Endothelial cell of umbilical vein (primary cell): ENCODE measurements around the gene CBX4. TPM values are rescaled to one million over a fixed set of nuclear protein-coding genes. Genes with fewer than 3 reads are reported as not detected.
A peak's percentile ranks its signal among the peaks of the same experiment; 100 is the strongest.

ENCODE experiments used
- BruUV-seq: library from RNA; stranded (reverse); fragments of 400-500 nt; replicated peaks from 2 replicates; lab custom pipeline; 2021; lab: Mats Ljungman, UMichigan
- CTCF ChIA-PET: fragments of 300-600, 350-600 bp; sonication (Branson Sonifier 250); formaldehyde crosslinking; loops from one replicate; lab custom pipeline; 2021; ENCODE audit warnings: antibody characterized with exemption, inconsistent platforms; lab: Charles Lee
- POLR2A ChIA-PET: fragments of 300-600, 350-600 bp; sonication (Branson Sonifier 250); formaldehyde crosslinking; loops from one replicate; lab custom pipeline; 2021; ENCODE audit warnings: antibody characterized with exemption, inconsistent platforms; lab: Charles Lee
- DNase-seq: peaks from one replicate; pipeline ENCODE4 v3.0.0-alpha.2; 2011; ENCODE audit warnings: low read depth, low spot score
- FAIRE-seq: peaks from 2 replicates; lab custom pipeline; 2011; peaks lifted over from hg19 to GRCh38; lab: Jason Lieb, UNC
- H2AFZ ChIP-seq: 2 replicates; pipeline ENCODE4 v1.6.0; 2012; ENCODE audit warnings: low read depth, low read length, control low read depth, inconsistent platforms
- H3K27ac ChIP-seq: 2 replicates; pipeline ENCODE4 v1.5.1; 2011; ENCODE audit warnings: low read depth, mild to moderate bottlenecking, control low read depth, low read length, moderate library complexity; ENCODE audit not compliant: insufficient read depth
- H3K27me3 ChIP-seq, 2 experiments: 2 replicates each; pipeline versions ENCODE4 v1.6.0 to v1.6.1; 2011; ENCODE audit warnings: low read length in 2 of 2, mixed read lengths in 1 of 2; ENCODE audit not compliant: control insufficient read depth in 2 of 2, insufficient read depth in 2 of 2
- H3K36me3 ChIP-seq, 2 experiments: 2 replicates in 1 of 2; 3 replicates in 1 of 2; pipeline ENCODE4 v1.5.1; 2011; ENCODE audit warnings: low read length in 2 of 2, mild to moderate bottlenecking in 1 of 2, moderate library complexity in 1 of 2; ENCODE audit not compliant: control insufficient read depth in 2 of 2, insufficient read depth in 2 of 2; ENCODE audit errors: extremely low read depth in 1 of 2
- H3K4me1 ChIP-seq: 3 replicates; pipeline ENCODE4 v1.5.1; 2011; ENCODE audit warnings: mild to moderate bottlenecking, low read length; ENCODE audit not compliant: control insufficient read depth, insufficient read depth; ENCODE audit errors: extremely low read depth
- H3K4me2 ChIP-seq: 2 replicates; pipeline ENCODE4 v1.6.1; 2011; ENCODE audit warnings: low read length, control low read depth, mixed read lengths; ENCODE audit not compliant: insufficient read depth
- H3K4me3 ChIP-seq, 3 experiments: fragments of 200-600 bp in 1 of 3; sonication (generic), shearing (Covaris generic) in 1 of 3; replicated peaks in 1 of 3; 2 replicates each; pipeline ENCODE4 v1.5.1; 2011 to 2016; ENCODE audit warnings: control low read depth in 3 of 3, low read length in 3 of 3, mild to moderate bottlenecking in 2 of 3, inconsistent platforms in 1 of 3, low read depth in 1 of 3, moderate library complexity in 1 of 3; ENCODE audit not compliant: insufficient read depth in 1 of 3
- H3K79me2 ChIP-seq: 2 replicates; pipeline ENCODE4 v1.6.0; 2012; ENCODE audit warnings: low read length, inconsistent platforms; ENCODE audit not compliant: control insufficient read depth, insufficient read depth
- H3K9ac ChIP-seq: replicated peaks from 2 replicates; pipeline ENCODE3; 2011; ENCODE audit warnings: low read length, control low read depth; ENCODE audit not compliant: insufficient read depth; ENCODE audit errors: extremely low read depth
- H3K9me1 ChIP-seq: replicated peaks from 3 replicates; pipeline ENCODE4 v1.6.0; 2011; ENCODE audit warnings: mild to moderate bottlenecking, low read length; ENCODE audit not compliant: control insufficient read depth, insufficient read depth; ENCODE audit errors: extremely low read depth
- H3K9me3 ChIP-seq: replicated peaks from 2 replicates; pipeline ENCODE4 v1.5.1; 2012; ENCODE audit warnings: low read length, inconsistent platforms; ENCODE audit not compliant: control insufficient read depth, insufficient read depth
- H4K20me1 ChIP-seq: replicated peaks from 2 replicates; pipeline ENCODE3; 2011; ENCODE audit warnings: mild to moderate bottlenecking, low read length; ENCODE audit not compliant: control insufficient read depth, insufficient read depth; ENCODE audit errors: extremely low read depth
- EZH2 ChIP-seq: IDR thresholded peaks from 2 replicates; pipeline ENCODE4 v1.6.1; 2012; ENCODE audit warnings: borderline replicate concordance, low read depth, mild to moderate bottlenecking, moderate library complexity, low read length, inconsistent platforms; ENCODE audit not compliant: severe bottlenecking
- JUN ChIP-seq: IDR thresholded peaks from 2 replicates; pipeline ENCODE4 v1.6.1; 2011; ENCODE audit warnings: borderline replicate concordance, low read depth; ENCODE audit not compliant: insufficient read length, insufficient read depth
- MYC ChIP-seq: IDR thresholded peaks from one replicate; pipeline ENCODE4 v1.6.1; 2011; ENCODE audit warnings: mild to moderate bottlenecking, low read depth, low read length
- POLR2A ChIP-seq: IDR thresholded peaks from 2 replicates; pipeline ENCODE4 v1.6.1; 2012; ENCODE audit warnings: low read depth, mild to moderate bottlenecking, control low read depth, low read length
- POLR2AphosphoS5 ChIP-seq: IDR thresholded peaks from 2 replicates; pipeline ENCODE4 v1.6.1; 2012; ENCODE audit warnings: low read depth, mild to moderate bottlenecking, control low read depth, low read length, moderate library complexity; ENCODE audit not compliant: insufficient read depth
- dilution Hi-C: fragments of 300-500 bp; cut with MboI; formaldehyde crosslinking; loops from one replicate; pipeline ENCODE4 v1.15.0; 2019; ENCODE audit warnings: low sequenced_read_pairs; ENCODE audit not compliant: extremely low pct_ligation_motif_present
- intact Hi-C: fragments of 100-400 bp; cut with micrococcal nuclease; formaldehyde crosslinking; loops from one replicate; pipeline ENCODE4 v1.10.0; 2022
- polyA plus RNA-seq, 4 experiments: library from polyadenylated mRNA; depleted of rRNA in 3 of 4; stranded (reverse) in 3 of 4; unstranded in 1 of 4; fragments of >200 nt; gene quantifications; 2 replicates each; pipeline versions ENCODE4 v1.2.1 to v1.2.3, GENCODE V29; 2011 to 2012; ENCODE audit warnings: missing spikeins in 1 of 4
- total RNA-seq: library from RNA; stranded (reverse); gene quantifications from 2 replicates; pipeline ENCODE4 v1.2.3, GENCODE V29; 2021
- TF ChIP-seq, protein P1 (sequence below), 2 donors: IDR thresholded peaks; 1 replicate in 1 of 2; 2 replicates in 1 of 2; pipeline ENCODE4 v1.5.1; 2011; ENCODE audit warnings: low read length in 2 of 2, mild to moderate bottlenecking in 2 of 2, moderate library complexity in 2 of 2, control low read depth in 1 of 2, inconsistent platforms in 1 of 2, low read depth in 1 of 2; ENCODE audit not compliant: insufficient read depth in 1 of 2; ENCODE audit errors: extremely low read depth in 1 of 2

The CBX4 gene
- total and polyA plus RNA-seq, 2 donors (not counting 3 experiments of a cell fraction or from before 2014, with no cell fraction given) = 7.0 to 12.3 TPM

DNA sequence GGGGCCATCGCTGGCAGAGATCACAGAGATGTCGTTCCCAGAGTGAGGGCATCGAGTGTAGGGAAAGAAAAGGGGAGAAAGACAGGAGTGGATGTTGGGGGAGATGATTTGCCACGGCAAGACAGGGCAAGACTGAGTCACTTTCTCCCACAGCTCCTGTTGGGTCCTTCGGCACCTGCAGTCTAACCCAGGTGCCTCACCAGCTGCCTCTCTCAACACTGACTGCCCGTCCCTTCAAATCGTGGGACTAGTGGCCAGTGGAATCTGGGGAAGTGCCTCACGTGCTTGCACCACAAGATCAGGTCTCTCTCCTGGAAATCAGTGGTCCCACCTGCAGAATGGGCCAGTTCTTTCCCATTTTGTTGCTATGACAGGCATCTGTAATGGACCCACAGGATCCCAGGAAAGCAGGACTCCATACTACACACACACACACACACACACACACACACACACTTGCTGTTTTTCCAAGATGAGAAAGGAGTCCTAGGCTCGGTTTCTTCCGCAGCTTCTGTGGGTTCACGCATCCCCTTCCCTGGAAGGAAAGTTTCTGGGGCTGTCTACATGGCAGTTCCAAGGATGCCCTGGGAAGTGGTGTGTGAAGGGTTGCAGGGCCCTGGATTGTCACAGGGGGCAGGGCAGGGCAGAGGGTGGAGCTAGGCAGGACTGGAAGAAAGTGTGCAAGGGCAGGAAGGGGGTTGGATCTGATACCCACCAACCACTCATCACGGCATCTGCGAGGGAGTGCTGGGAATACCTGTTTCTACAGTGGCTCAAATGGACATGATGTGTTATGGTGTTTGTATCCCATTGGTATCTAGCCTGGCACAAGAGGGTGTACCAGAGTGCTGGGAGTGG is 32.1 kb downstream of the CBX4 start:
- Histone ChIP-seq H3K4me1 (peaks cover 5% of the 10 kb centered on the region), H3K9me1 (no peaks in the 10 kb centered on the region), H3K79me2 (no peaks in the 10 kb centered on the region), H3K9ac (no peak overlapping the region), H3K36me3 (no peaks in the 10 kb centered on the region), H3K9me3 (no peaks in the 10 kb centered on the region), H3K4me3 (no peak overlapping the region), H2AFZ (no peak overlapping the region), H3K4me2 (no peak overlapping the region), H3K27ac (no peak overlapping the region), H3K27me3 (peaks cover 87 to 92% of the 10 kb centered on the region in 2 experiments), H4K20me1 (no peaks in the 10 kb centered on the region)
- dilution Hi-C loops = no loop called here
- no TSS peak for BruUV-seq
- CTCF ChIA-PET = interaction anchor here (1.1 to 3.3 kb wide), 5 partner anchors 9 to 66 kb away, joined by 3 to 20 read pairs (median 9); partner anchors contain the start of gene CBX8
- DNase-seq (no peak), FAIRE-seq (no peak)
- TF ChIP-seq POLR2AphosphoS5 (no peak), EZH2 (peak; percentile 28)
- intact Hi-C loops = no loop called here
- POLR2A ChIA-PET = no interaction called here

DNA sequence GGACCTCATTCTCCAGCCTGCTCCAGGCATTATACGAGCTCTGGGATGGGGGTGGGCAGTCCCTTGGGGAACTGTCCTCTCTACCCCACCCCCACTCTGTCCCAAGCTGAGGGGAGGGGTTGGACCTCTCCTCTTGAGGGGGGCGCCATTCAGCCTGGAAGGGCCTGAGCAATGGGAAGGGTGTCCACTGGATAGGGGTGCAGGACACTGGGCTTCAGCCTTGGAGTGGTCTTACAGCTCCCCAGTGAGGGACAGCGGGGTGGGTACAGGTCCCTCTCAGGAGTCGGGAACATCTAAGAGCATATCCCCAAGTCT is 32.8 kb downstream of the CBX4 start:
- intact Hi-C loops = no loop called here
- CTCF ChIA-PET = interaction anchor here (1.1 to 3.3 kb wide), 2 partner anchors 9 to 29 kb away, joined by 3 to 20 read pairs; partner anchors contain the start of gene CBX8

More for the DNA sequence above, 32.8 kb downstream of the CBX4 start:
- Histone ChIP-seq H3K9ac (no peak overlapping the region), H3K79me2 (no peaks in the 10 kb centered on the region), H3K4me2 (no peak overlapping the region), H2AFZ (no peak overlapping the region), H3K4me3 (no peak overlapping the region), H3K36me3 (no peaks in the 10 kb centered on the region), H4K20me1 (no peaks in the 10 kb centered on the region), H3K27ac (no peak overlapping the region), H3K4me1 (no peaks in the 10 kb centered on the region), H3K27me3 (peaks cover 87 to 92% of the 10 kb centered on the region in 2 experiments), H3K9me1 (no peaks in the 10 kb centered on the region), H3K9me3 (no peaks in the 10 kb centered on the region)
- no peak for FAIRE-seq
- POLR2A ChIA-PET = no interaction called here
- TF ChIP-seq, protein P1, sequence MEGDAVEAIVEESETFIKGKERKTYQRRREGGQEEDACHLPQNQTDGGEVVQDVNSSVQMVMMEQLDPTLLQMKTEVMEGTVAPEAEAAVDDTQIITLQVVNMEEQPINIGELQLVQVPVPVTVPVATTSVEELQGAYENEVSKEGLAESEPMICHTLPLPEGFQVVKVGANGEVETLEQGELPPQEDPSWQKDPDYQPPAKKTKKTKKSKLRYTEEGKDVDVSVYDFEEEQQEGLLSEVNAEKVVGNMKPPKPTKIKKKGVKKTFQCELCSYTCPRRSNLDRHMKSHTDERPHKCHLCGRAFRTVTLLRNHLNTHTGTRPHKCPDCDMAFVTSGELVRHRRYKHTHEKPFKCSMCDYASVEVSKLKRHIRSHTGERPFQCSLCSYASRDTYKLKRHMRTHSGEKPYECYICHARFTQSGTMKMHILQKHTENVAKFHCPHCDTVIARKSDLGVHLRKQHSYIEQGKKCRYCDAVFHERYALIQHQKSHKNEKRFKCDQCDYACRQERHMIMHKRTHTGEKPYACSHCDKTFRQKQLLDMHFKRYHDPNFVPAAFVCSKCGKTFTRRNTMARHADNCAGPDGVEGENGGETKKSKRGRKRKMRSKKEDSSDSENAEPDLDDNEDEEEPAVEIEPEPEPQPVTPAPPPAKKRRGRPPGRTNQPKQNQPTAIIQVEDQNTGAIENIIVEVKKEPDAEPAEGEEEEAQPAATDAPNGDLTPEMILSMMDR (IDR thresholded peaks at IDR 0.05; ENCODE audit: extremely low read depth in 1 of 2, insufficient read depth in 1 of 2, low read depth in 1 of 2, low read length in 2 of 2) = no peak
- TF ChIP-seq JUN (no peak), MYC (no peak), POLR2AphosphoS5 (no peak), POLR2A (no peak), EZH2 (no peak)
- no peak for DNase-seq
- no TSS peak for BruUV-seq
- dilution Hi-C loops = no loop called here
